ENCODE measurements around the gene COQ10A.
A peak's percentile ranks its signal among the peaks of the same experiment; 100 is the strongest.
"Not testable (repeated sequence)": the region's sequence is repeated elsewhere in the genome, so short reads cannot be mapped to it uniquely, and the experiment has no call there.

The COQ10A gene

GRCh38 chr12:56274299-56274698 is 7.6 kb downstream of the COQ10A start:
- no peak for DNase-seq (ENCODE audit: low read depth in 2 of 2, low spot score in 1 of 2)

GRCh38 chr12:56278905-56279304 is 12.2 kb downstream of the COQ10A start:
- DNase-seq (ENCODE audit: low read depth in 2 of 2, low spot score in 1 of 2) = no peak

GRCh38 chr12:56280849-56281248 is 14.1 kb downstream of the COQ10A start:
- no peak for DNase-seq (ENCODE audit: low read depth in 2 of 2, low spot score in 1 of 2)

- DNase-seq (ENCODE audit: low read depth in 2 of 2, low spot score in 1 of 2) = no peak
Measured at GRCh38 chr12:56282030-56282429, 15.3 kb downstream of the COQ10A start.

GRCh38 chr12:56282579-56282978 is 15.8 kb downstream of the COQ10A start:
- DNase-seq (ENCODE audit: low read depth in 2 of 2, low spot score in 1 of 2) = no peak

- not testable (repeated sequence) for DNase-seq (ENCODE audit: low read depth in 2 of 2, low spot score in 1 of 2)
Measured at GRCh38 chr12:56284263-56284662, 17.5 kb downstream of the COQ10A start.

GRCh38 chr12:56286044-56286830 is 19.5 kb downstream of the COQ10A start:
- DNase-seq (ENCODE audit: low read depth in 2 of 2, low spot score in 1 of 2) = no peak

- DNase-seq (ENCODE audit: low read depth in 2 of 2, low spot score in 1 of 2) = no peak
Measured at GRCh38 chr12:56288705-56289387, 22.1 kb downstream of the COQ10A start.

- no peak for DNase-seq (ENCODE audit: low read depth in 2 of 2, low spot score in 1 of 2)
Measured at GRCh38 chr12:56293795-56294194, 27.1 kb downstream of the COQ10A start.

- no peak for DNase-seq (ENCODE audit: low read depth in 2 of 2, low spot score in 1 of 2)
Measured at GRCh38 chr12:56296295-56296694, 29.6 kb downstream of the COQ10A start.

- DNase-seq (ENCODE audit: low read depth in 2 of 2, low spot score in 1 of 2) = no peak
Measured at GRCh38 chr12:56297400-56297799, 30.7 kb downstream of the COQ10A start.

- DNase-seq (ENCODE audit: low read depth in 2 of 2, low spot score in 1 of 2) = no peak
Measured at GRCh38 chr12:56298828-56299227, 32.1 kb downstream of the COQ10A start.

GRCh38 chr12:56299308-56299852 is 32.6 kb downstream of the COQ10A start:
- no peak for DNase-seq (ENCODE audit: low read depth in 2 of 2, low spot score in 1 of 2)

- DNase-seq (ENCODE audit: low read depth in 2 of 2, low spot score in 1 of 2) = peak; percentile 95 to 98
Measured at GRCh38 chr12:56299853-56300643, 33.3 kb downstream of the COQ10A start, which contains the start of gene CS. TSS of gene CS (minus strand) at chr12:56300330. CDS start at chr12:56300201, 129 bp downstream.

- DNase-seq (ENCODE audit: low read depth in 2 of 2, low spot score in 1 of 2) = no peak
Measured at GRCh38 chr12:56300644-56301464, 34.1 kb downstream of the COQ10A start.

GRCh38 chr12:56304276-56304675 is 37.5 kb downstream of the COQ10A start:
- DNase-seq (ENCODE audit: low read depth in 2 of 2, low spot score in 1 of 2) = no peak

- DNase-seq (ENCODE audit: low read depth in 2 of 2, low spot score in 1 of 2) = no peak
Measured at GRCh38 chr12:56304872-56305590, 38.3 kb downstream of the COQ10A start.

GRCh38 chr12:56307221-56307965 is 40.7 kb downstream of the COQ10A start:
- no peak for DNase-seq (ENCODE audit: low read depth in 2 of 2, low spot score in 1 of 2)

GRCh38 chr12:56308714-56309113 is 42.0 kb downstream of the COQ10A start:
- DNase-seq (ENCODE audit: low read depth in 2 of 2, low spot score in 1 of 2) = no peak
